ENCODE results near the gene PCNT. TPM values are rescaled to one million over a fixed set of nuclear protein-coding genes. Genes with fewer than 3 reads are reported as not detected.

PCNT gene
- total RNA-seq, 4 donors from 2014 or later = 6.2 to 29.7 (median 17.1) TPM

DNA sequence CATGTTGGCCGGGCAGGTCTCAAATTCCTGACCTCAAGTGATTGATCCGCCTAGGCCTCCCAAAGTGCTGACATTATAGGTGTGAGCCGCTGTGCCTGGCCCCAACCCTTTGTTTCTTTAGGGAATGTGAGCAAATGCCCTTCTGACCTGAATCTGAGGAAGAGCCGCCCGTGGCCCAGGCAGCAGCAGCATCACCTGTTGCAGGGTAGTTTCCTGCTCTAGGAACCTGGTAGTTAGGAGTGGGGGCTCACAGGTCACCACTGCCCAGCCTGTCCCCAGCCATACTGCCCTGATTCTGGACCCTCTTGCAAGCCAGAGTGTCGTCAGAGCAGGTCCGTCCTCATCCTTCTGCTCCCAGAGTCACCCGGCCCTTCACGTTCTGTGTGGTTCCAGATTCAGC, 24.8 kb upstream of the PCNT start:
- no peaks in the 10 kb centered on the region for H3K27me3 ChIP-seq
- TF ChIP-seq CTCF (IDR thresholded peaks at IDR 0.05) = no peak
- no peak overlapping the region for H3K4me3 ChIP-seq
- H3K36me3 ChIP-seq = no peaks in the 10 kb centered on the region
- H3K9me3 ChIP-seq = no peaks in the 10 kb centered on the region
- H3K27ac ChIP-seq = no peak overlapping the region
- intact Hi-C loops (cut with DNase I; ENCODE audit: low total_unique reads) = no loop called here
- peaks cover 0 to 14% of the 10 kb centered on the region in 2 donors for H3K4me1 ChIP-seq
- DNase-seq = no peak

DNA sequence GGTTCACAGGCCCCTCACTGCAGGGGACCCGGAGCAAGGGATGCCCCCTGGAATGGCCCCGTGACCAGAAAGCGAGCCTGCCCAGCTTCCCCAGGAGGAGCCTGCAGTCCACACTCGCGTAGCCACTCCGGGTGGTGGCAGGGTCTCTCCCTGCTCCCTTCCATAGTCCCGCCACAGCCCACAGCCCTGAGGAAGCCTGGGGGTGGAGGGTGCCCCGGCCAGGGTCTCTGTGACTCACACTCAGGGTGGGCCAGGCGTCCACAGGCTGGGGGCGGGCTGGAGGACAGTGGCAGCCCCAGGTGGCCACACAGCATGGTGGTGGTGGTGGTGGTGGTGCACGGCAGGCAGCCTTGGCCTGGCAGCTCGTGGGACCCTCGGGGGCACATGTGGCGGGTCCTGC, 22.2 kb upstream of the PCNT start:
- Histone ChIP-seq H3K27me3 (no peaks in the 10 kb centered on the region), H3K9me3 (no peaks in the 10 kb centered on the region), H3K4me3 (no peak overlapping the region), H3K4me1 (peaks cover 0 to 10% of the 10 kb centered on the region in 2 donors), H3K27ac (no peak overlapping the region), H3K36me3 (no peaks in the 10 kb centered on the region)
- TF ChIP-seq CTCF (IDR thresholded peaks at IDR 0.05) (no peak), POLR2A (IDR thresholded peaks at IDR 0.05) (no peak)
- no peak for DNase-seq
- intact Hi-C loops (cut with DNase I; ENCODE audit: low total_unique reads) = no loop called here

GRCh38 chr21:46304437-46304836, 19.5 kb upstream of the PCNT start:
- no peaks in the 10 kb centered on the region for H3K9me3 ChIP-seq
- H3K36me3 ChIP-seq = no peaks in the 10 kb centered on the region
- TF ChIP-seq CTCF (IDR thresholded peaks at IDR 0.05) (no peak), POLR2A (IDR thresholded peaks at IDR 0.05) (no peak)
- intact Hi-C loops (cut with DNase I; ENCODE audit: low total_unique reads) = no loop called here
- no peak for DNase-seq
- no peak overlapping the region for H3K27ac ChIP-seq
- no peaks in the 10 kb centered on the region for H3K27me3 ChIP-seq
- no peak overlapping the region for H3K4me3 ChIP-seq
- no peaks in the 10 kb centered on the region for H3K4me1 ChIP-seq

DNA sequence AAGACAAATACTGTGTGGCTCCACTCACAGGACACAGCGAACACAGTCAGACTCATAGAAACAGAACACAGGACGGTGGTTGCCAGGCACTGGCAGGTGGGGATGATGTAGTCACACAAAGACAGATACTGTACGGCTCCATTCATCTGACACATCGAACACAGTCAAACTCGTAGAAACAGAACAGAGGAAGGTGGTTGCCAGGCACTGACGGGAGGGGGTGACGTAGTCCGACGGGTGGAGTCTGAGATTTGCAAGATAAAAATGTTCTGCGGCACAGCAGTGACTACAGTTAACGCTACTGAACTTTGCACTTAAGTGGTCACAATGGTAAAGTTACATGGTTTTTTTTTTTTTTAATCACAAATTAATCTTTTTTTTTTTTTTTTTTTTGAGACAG, 19.0 kb upstream of the PCNT start:
- intact Hi-C loops (cut with DNase I; ENCODE audit: low total_unique reads) = no loop called here
- H3K9me3 ChIP-seq = no peaks in the 10 kb centered on the region
- TF ChIP-seq CTCF (IDR thresholded peaks at IDR 0.05) = no peak
- no peak overlapping the region for H3K4me3 ChIP-seq
- H3K27ac ChIP-seq = no peak overlapping the region
- no peak for DNase-seq
- no peaks in the 10 kb centered on the region for H3K4me1 ChIP-seq
- no peaks in the 10 kb centered on the region for H3K36me3 ChIP-seq
- H3K27me3 ChIP-seq = no peaks in the 10 kb centered on the region

GRCh38 chr21:46307625-46308024, 16.3 kb upstream of the PCNT start:
- no peaks in the 10 kb centered on the region for H3K36me3 ChIP-seq
- no peaks in the 10 kb centered on the region for H3K9me3 ChIP-seq
- DNase-seq = no peak
- H3K4me3 ChIP-seq = no peak overlapping the region
- no peaks in the 10 kb centered on the region for H3K4me1 ChIP-seq
- no peaks in the 10 kb centered on the region for H3K27me3 ChIP-seq
- no peak for TF ChIP-seq POLR2A (IDR thresholded peaks at IDR 0.05)
- no peak for TF ChIP-seq CTCF (IDR thresholded peaks at IDR 0.05)
- H3K27ac ChIP-seq = no peak overlapping the region
- intact Hi-C loops (cut with DNase I; ENCODE audit: low total_unique reads) = no loop called here
